Activated T-cell treated with anti-CD3 and anti-CD28 coated beads for 48 hours (primary cell): ENCODE results near the gene MRPL16.

Experiments used
- DNase-seq: peaks from one replicate; pipeline ENCODE4 v3.0.0-alpha.2; 2020; ENCODE audit warnings: low read depth

MRPL16 gene

GRCh38 chr11:59770319-59770718, 40.3 kb downstream of the MRPL16 start:
- no peak for DNase-seq

GRCh38 chr11:59769828-59770227, 40.8 kb downstream of the MRPL16 start:
- no peak for DNase-seq

DNA sequence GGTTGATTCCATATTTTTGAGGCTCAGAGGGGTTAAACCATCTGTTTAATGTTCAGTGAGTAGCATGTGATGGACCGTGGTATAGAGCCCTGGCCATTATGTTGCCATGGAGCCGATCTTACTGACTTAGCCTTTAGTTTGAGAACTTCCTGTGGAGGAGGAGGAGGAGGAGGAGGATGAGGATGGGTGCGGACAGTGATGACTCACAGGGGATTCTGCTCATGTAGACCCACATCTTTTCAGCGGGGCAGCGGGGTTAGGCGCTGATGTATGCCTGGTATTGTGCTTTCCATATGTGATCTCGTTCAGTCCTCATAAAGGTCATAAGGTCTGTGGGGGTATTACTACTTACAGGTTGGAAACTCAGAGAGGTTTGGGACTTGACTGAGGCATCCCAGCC, 41.5 kb downstream of the MRPL16 start:
- no peak for DNase-seq

DNA sequence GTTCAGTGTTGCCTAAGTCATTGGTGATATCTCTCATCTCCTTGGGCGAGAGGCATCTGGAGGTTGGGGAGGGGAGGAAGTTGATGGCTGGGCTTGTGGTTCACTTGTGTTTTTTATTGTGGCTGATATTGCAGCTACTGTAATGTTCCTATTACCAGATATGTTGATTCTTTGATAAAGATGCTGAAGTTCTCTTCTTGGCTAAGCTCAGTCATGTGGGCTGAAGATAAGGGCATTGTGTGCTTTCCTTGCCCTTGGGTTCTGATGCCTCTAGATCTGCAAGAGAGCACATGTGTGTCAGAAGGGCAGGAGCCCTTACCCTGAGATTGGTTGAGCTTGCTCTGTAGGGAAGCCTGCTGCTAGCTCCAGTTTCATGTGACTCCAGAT, 43.4 kb downstream of the MRPL16 start:
- no peak for DNase-seq

- DNase-seq: no peak
These were observed 43.9 kb downstream of the MRPL16 start for GRCh38 chr11:59766542-59767224.

GRCh38 chr11:59765068-59765735, 45.4 kb downstream of the MRPL16 start:
- DNase-seq: no peak

DNA sequence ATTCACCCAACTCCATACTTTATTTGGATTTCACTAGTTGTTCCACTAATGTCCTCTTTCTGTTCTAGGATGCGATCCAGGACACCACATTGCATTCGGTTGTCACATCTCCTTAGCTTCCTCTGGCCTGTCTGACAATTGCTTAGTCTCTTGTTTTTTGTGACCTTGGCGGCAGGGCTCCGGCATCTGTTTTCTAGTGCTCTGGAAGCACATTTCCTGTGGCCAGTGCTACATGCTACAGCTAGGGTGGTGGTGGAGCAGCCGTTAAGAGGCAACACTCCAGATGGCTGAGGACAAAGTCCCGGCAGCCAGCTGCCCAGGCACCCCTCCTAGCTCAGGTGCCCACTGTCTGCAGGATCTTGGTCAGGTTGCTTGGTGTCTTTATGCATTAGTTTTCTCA, 48.6 kb downstream of the MRPL16 start:
- DNase-seq: no peak

- no peak for DNase-seq
These were observed 49.8 kb downstream of the MRPL16 start for GRCh38 chr11:59760771-59761170.

DNA sequence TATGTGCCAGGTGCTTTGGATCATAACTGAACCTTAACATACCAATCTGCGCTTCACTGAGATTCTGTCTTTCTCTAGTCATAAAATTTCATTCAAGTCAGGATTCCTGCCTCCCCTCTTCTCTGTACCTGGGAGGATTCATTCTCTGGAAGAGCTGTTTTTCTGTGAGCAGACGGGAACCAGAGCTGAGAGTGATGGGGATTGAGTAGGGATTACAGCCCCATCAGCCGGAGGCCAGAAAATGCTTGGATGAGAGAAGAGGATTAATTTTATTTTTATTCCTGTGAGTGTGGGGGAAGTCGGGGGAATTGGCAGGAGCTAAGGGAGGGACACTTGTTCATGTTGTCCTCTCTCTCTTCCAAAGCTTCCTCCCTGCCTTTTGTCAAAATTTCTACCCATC, 50.7 kb downstream of the MRPL16 start:
- no peak for DNase-seq

DNA sequence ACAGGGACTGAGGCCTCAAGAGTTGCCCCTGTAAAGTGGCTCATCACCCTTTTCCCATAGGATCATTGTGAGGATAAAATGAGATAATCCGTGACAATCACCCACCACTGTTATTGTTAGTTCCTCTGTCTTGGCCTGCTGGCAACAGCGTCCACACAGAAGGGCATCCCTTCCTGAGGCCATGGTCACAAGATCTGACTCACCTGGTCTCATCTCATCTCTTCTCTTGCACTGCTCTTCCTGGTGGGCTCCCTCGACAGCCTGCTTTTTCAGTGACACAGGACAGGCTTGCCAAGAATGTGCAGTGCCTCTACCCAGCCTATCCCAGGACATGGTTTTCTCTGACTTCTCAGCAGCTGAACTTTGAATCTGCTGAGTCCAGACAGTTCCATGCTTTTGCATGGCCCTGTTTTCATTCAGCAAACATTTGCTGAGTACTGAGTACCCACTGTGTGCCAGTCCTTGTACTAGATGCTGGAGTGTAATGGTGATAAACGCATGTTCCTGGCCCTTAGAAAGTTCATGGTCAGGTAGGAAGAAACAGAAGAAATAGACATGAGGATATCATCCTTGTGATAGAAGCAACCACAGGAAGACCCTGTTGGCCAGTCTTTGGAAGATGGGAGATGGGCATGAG, 52.1 kb downstream of the MRPL16 start:
- no peak for DNase-seq

- no peak for DNase-seq
These were observed 53.7 kb downstream of the MRPL16 start for GRCh38 chr11:59756845-59757244.

DNA sequence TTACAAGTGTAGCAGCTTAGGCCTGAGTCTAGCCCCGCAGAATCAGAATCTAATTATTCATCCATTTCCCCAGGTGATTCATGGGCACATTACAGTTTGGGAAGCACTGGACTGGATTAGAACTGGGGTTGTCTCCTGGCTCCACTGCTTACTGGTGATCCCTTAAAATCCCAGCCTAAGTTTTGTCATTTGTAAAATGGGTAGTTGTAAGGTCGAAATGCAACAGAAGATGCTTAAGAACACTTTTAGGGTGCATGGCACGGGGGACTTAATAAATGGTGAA, 54.1 kb downstream of the MRPL16 start:
- DNase-seq: no peak
